HEK293 (cell line): ENCODE data around the gene BCOR.

Source experiments
- MEIS1 ChIP-seq: sonication (generic); formaldehyde crosslinking; IDR thresholded peaks from 2 replicates; pipeline ENCODE4 v1.8.1; 2022; ENCODE audit warnings: missing genetic modification reagents, mild to moderate bottlenecking, borderline replicate concordance
- SP2 ChIP-seq: fragments of 450-650 bp; formaldehyde crosslinking; IDR thresholded peaks from 2 replicates; pipeline ENCODE4 v1.5.1; 2016; ENCODE audit warnings: missing biosample characterization, missing genetic modification characterization
- ZBTB21 ChIP-seq: fragments of 450-650 bp; formaldehyde crosslinking; IDR thresholded peaks from 2 replicates; pipeline ENCODE4 v1.5.1; 2017; ENCODE audit warnings: missing biosample characterization, missing genetic modification characterization
- ZNF19 ChIP-seq: fragments of 450-650 bp; formaldehyde crosslinking; IDR thresholded peaks from 2 replicates; pipeline ENCODE4; 2016; ENCODE audit warnings: missing biosample characterization, missing genetic modification characterization, low read depth
- ZNF274 ChIP-seq, 2 experiments: fragments of 200-500 bp in 1 of 2; fragments of 450-650 bp in 1 of 2; sonication (Bioruptor generic) in 1 of 2; formaldehyde crosslinking in 1 of 2; IDR thresholded peaks; 2 replicates each; pipeline versions ENCODE4 v1.5.1 to v1.6.1; 2014 to 2016; ENCODE audit warnings: borderline replicate concordance in 1 of 2, inconsistent platforms in 1 of 2, low read length in 1 of 2, missing biosample characterization in 1 of 2, missing genetic modification characterization in 1 of 2
- ZNF623 ChIP-seq: fragments of 450-650 bp; formaldehyde crosslinking; IDR thresholded peaks from 2 replicates; pipeline ENCODE4 v1.5.1; 2016; ENCODE audit warnings: missing biosample characterization, missing genetic modification characterization
- ZNF701 ChIP-seq: fragments of 450-650 bp; formaldehyde crosslinking; IDR thresholded peaks from 2 replicates; pipeline ENCODE4 v1.5.1; 2016; ENCODE audit warnings: missing biosample characterization, missing genetic modification characterization
- TF ChIP-seq, protein P1 (sequence below): fragments of 450-650 bp; formaldehyde crosslinking; IDR thresholded peaks from 2 replicates; pipeline ENCODE4 v1.5.1; 2016; ENCODE audit warnings: missing biosample characterization, missing genetic modification characterization
- TF ChIP-seq, protein P2 (sequence below): fragments of 450-650 bp; formaldehyde crosslinking; IDR thresholded peaks from 2 replicates; pipeline ENCODE4 v1.5.1; 2016; ENCODE audit warnings: missing biosample characterization, missing genetic modification characterization
- TF ChIP-seq, protein P3 (sequence below): fragments of 450-650 bp; formaldehyde crosslinking; IDR thresholded peaks from 2 replicates; pipeline ENCODE4 v1.5.1; 2016; ENCODE audit warnings: missing biosample characterization, missing genetic modification characterization
- TF ChIP-seq, protein P4 (sequence below): IDR thresholded peaks from 2 replicates; pipeline ENCODE4 v1.6.1; 2011; ENCODE audit warnings: mild to moderate bottlenecking, low read depth, low read length, borderline replicate concordance

DNA sequence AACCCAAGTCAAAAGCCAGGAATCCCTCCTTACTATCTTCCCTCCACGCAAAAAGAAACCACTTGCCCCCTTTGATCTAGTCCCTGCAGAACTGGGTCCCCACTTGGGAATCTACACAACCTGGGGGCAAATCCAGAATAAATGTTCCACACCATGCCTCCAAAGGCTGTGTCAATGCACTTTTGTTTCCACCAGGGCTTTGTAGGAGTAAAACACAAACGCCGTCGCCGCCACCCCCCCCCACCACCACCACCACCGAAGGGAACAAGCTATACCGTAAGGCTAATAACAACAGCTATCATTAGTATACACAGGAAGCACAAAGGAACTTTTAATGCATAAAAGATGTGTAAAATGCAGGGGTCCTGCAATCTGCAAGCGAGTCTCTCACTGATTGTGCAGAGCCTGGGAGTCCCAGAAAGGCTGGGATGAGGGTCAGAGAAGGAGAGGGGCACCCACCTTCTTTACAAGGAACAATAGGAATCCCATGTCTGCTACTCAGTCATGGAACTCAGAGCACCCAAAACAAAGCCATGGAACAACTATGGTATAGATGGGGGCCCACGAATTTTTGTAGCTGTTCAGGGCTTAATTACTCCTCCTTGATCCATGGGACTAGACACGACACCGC lies 13.2 kb downstream of the BCOR start:
- TF ChIP-seq, protein P1, sequence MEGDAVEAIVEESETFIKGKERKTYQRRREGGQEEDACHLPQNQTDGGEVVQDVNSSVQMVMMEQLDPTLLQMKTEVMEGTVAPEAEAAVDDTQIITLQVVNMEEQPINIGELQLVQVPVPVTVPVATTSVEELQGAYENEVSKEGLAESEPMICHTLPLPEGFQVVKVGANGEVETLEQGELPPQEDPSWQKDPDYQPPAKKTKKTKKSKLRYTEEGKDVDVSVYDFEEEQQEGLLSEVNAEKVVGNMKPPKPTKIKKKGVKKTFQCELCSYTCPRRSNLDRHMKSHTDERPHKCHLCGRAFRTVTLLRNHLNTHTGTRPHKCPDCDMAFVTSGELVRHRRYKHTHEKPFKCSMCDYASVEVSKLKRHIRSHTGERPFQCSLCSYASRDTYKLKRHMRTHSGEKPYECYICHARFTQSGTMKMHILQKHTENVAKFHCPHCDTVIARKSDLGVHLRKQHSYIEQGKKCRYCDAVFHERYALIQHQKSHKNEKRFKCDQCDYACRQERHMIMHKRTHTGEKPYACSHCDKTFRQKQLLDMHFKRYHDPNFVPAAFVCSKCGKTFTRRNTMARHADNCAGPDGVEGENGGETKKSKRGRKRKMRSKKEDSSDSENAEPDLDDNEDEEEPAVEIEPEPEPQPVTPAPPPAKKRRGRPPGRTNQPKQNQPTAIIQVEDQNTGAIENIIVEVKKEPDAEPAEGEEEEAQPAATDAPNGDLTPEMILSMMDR (tag by site-specific recombination) = no peak
- no peak for TF ChIP-seq ZNF701 (tag by site-specific recombination)
- no peak for TF ChIP-seq ZBTB21
- TF ChIP-seq, protein P2, sequence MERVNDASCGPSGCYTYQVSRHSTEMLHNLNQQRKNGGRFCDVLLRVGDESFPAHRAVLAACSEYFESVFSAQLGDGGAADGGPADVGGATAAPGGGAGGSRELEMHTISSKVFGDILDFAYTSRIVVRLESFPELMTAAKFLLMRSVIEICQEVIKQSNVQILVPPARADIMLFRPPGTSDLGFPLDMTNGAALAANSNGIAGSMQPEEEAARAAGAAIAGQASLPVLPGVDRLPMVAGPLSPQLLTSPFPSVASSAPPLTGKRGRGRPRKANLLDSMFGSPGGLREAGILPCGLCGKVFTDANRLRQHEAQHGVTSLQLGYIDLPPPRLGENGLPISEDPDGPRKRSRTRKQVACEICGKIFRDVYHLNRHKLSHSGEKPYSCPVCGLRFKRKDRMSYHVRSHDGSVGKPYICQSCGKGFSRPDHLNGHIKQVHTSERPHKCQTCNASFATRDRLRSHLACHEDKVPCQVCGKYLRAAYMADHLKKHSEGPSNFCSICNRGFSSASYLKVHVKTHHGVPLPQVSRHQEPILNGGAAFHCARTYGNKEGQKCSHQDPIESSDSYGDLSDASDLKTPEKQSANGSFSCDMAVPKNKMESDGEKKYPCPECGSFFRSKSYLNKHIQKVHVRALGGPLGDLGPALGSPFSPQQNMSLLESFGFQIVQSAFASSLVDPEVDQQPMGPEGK (tag by site-specific recombination) = no peak
- TF ChIP-seq, protein P3, sequence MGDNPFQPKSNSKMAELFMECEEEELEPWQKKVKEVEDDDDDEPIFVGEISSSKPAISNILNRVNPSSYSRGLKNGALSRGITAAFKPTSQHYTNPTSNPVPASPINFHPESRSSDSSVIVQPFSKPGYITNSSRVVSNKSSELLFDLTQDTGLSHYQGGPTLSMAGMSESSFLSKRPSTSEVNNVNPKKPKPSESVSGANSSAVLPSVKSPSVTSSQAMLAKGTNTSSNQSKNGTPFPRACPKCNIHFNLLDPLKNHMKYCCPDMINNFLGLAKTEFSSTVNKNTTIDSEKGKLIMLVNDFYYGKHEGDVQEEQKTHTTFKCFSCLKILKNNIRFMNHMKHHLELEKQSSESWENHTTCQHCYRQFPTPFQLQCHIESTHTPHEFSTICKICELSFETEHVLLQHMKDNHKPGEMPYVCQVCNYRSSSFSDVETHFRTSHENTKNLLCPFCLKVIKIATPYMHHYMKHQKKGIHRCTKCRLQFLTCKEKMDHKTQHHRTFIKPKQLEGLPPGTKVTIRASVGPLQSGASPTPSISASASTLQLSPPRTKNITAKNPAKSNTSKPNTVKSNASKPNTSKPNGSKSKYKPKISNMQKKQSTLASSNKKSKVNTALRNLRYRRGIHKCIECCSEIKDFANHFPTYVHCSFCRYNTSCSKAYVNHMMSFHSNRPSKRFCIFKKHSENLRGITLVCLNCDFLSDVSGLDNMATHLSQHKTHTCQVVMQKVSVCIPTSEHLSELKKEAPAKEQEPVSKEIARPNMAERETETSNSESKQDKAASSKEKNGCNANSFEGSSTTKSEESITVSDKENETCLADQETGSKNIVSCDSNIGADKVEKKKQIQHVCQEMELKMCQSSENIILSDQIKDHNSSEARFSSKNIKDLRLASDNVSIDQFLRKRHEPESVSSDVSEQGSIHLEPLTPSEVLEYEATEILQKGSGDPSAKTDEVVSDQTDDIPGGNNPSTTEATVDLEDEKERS (tag by site-specific recombination) = no peak
- no peak for TF ChIP-seq SP2 (tag by site-specific recombination)
- no peak for TF ChIP-seq MEIS1
- TF ChIP-seq ZNF274 (IDR thresholded peaks at IDR 0.05; ENCODE audit: low read length) = no peak
- no peak for TF ChIP-seq ZNF274 (tag by site-specific recombination; IDR thresholded peaks at IDR 0.05; ENCODE audit: borderline replicate concordance)
- no peak for TF ChIP-seq ZNF19 (tag by site-specific recombination)
- TF ChIP-seq, protein P4, sequence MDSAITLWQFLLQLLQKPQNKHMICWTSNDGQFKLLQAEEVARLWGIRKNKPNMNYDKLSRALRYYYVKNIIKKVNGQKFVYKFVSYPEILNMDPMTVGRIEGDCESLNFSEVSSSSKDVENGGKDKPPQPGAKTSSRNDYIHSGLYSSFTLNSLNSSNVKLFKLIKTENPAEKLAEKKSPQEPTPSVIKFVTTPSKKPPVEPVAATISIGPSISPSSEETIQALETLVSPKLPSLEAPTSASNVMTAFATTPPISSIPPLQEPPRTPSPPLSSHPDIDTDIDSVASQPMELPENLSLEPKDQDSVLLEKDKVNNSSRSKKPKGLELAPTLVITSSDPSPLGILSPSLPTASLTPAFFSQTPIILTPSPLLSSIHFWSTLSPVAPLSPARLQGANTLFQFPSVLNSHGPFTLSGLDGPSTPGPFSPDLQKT = no peak
- TF ChIP-seq ZNF623 (tag by site-specific recombination) = no peak
